ENCODE measurements around the gene BMP2K. TPM values are rescaled to one million over a fixed set of nuclear protein-coding genes. Genes with fewer than 3 reads are reported as not detected.

BMP2K gene
- total and polyA plus RNA-seq, 2 of the 8 experiments (the other 6 are each of a cell fraction or from before 2014, with no cell fraction given) = 15.6 to 24.1 TPM

DNA sequence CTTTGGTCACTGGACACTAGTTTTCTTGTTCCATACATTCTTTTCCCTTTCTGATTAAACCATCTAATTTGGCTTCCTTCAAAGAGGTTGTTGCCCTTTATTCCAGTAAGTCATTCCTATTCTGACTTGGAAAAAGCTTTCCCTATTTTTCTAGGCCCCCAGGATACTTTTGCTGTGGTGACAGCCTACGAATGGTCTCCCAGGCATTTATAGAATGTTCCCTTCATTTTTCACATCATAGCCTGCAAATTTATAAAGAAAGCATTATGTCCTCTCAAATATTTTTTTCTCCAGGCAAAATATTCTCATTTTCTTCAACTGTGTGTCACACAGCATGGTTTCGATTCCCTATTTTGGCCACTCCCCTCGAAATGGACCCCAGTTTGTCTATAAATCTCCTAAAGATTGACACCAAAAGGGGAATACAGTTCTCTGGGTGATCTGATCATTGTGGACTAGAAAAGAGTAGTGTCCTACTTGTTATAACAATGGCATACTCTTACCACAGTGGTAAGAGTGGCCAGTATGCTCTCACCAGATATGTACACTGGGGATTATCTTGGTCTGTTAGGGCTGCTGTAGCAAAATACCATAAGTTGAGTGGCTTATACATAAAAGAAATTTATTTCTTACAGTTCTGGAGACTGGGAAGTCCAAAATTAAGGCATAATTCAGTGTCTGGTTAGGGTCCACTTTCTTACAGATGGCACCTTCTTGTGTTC, 41.5 kb upstream of the BMP2K start:
- H2AK5ac ChIP-seq (ENCODE audit: low read depth, low read length) = no peak overlapping the region
- H3K27me3 ChIP-seq (replicated peaks in 1 of 4; ENCODE audit: control insufficient read depth in 3 of 4, extremely low read depth in 1 of 4, insufficient read depth in 3 of 4, low read length in 3 of 4) = no peaks in the 10 kb centered on the region
- no peak overlapping the region for H3K4me2 ChIP-seq (ENCODE audit: insufficient read depth in 1 of 2, low read depth in 2 of 2, low read length in 2 of 2)
- H3K36me3 ChIP-seq (ENCODE audit: control insufficient read depth in 2 of 4, insufficient read depth in 4 of 4, low read length in 3 of 4) = no peaks in the 10 kb centered on the region
- no peaks in the 10 kb centered on the region for H3K79me1 ChIP-seq (ENCODE audit: low read depth, low read length)
- no peak overlapping the region for H3K4me3 ChIP-seq (ENCODE audit: extremely low read depth in 1 of 4, insufficient read depth in 2 of 4, low read depth in 3 of 4, low read length in 4 of 4)
- TF ChIP-seq SP2 (IDR thresholded peaks at IDR 0.05; ENCODE audit: low read length) (no peak), TBP (IDR thresholded peaks at IDR 0.05; ENCODE audit: low read depth, low read length) (no peak), TCF12 (IDR thresholded peaks at IDR 0.05; ENCODE audit: low read depth, low read length) (no peak), PHF8 (conservative IDR thresholded peaks at IDR 0.05; ENCODE audit: low read depth, low read length) (no peak), EP300 (IDR thresholded peaks at IDR 0.05; ENCODE audit: borderline replicate concordance in 1 of 2, low read depth in 2 of 2, low read length in 2 of 2) (no peak), EGR1 (IDR thresholded peaks at IDR 0.05; ENCODE audit: borderline replicate concordance, low read depth, low read length) (no peak), CTBP2 (IDR thresholded peaks at IDR 0.05; ENCODE audit: borderline replicate concordance, insufficient read depth, insufficient read length, low read length) (no peak), KDM5A (IDR thresholded peaks at IDR 0.05; ENCODE audit: low read length) (no peak), NRF1 (IDR thresholded peaks at IDR 0.05; ENCODE audit: low read depth, low read length) (no peak), CHD1 (IDR thresholded peaks at IDR 0.05; ENCODE audit: low read depth, low read length) (no peak), HDAC6 (IDR thresholded peaks at IDR 0.05; ENCODE audit: low read depth, low read length) (no peak), SUZ12 (IDR thresholded peaks at IDR 0.05; ENCODE audit: low read length) (no peak), RFX5 (IDR thresholded peaks at IDR 0.05; ENCODE audit: borderline replicate concordance, low read depth, low read length) (no peak), RBBP5 (IDR thresholded peaks at IDR 0.05; ENCODE audit: borderline replicate concordance, low read depth, low read length) (no peak)
- no peak overlapping the region for H3K4ac ChIP-seq (replicated peaks; ENCODE audit: insufficient read length, low read depth, low read length)
- no peaks in the 10 kb centered on the region for H3K4me1 ChIP-seq (replicated peaks in 1 of 4; ENCODE audit: control insufficient read depth in 3 of 4, insufficient read depth in 4 of 4, low read length in 3 of 4)
- H3K79me2 ChIP-seq (ENCODE audit: control insufficient read depth in 1 of 2, insufficient read depth in 2 of 2, low read length in 2 of 2) = no peaks in the 10 kb centered on the region
- no peak overlapping the region for H2BK120ac ChIP-seq (replicated peaks; ENCODE audit: low read depth, low read length)
- H3K9me3 ChIP-seq (ENCODE audit: insufficient read depth in 2 of 2, low read depth in 1 of 2, low read length in 1 of 2) = no peaks in the 10 kb centered on the region
- H2BK20ac ChIP-seq (ENCODE audit: low read length) = no peak overlapping the region
- no peak overlapping the region for H2BK12ac ChIP-seq (ENCODE audit: low read depth, low read length)
- no peak overlapping the region for H2AFZ ChIP-seq (ENCODE audit: low read length)
- no peak overlapping the region for H4K5ac ChIP-seq (ENCODE audit: insufficient read length, low read depth, low read length)
- H2BK5ac ChIP-seq (ENCODE audit: low read depth, low read length) = no peak overlapping the region
- no peak overlapping the region for H3K23ac ChIP-seq (ENCODE audit: insufficient read length)
- ChIA-PET CTCF (ENCODE audit: partially characterized antibody) (no interaction called here), POLR2A (ENCODE audit: partially characterized antibody) (no interaction called here)
- no peaks in the 10 kb centered on the region for H3K23me2 ChIP-seq (ENCODE audit: low read depth, low read length)
- H2BK15ac ChIP-seq (ENCODE audit: low read length) = no peak overlapping the region
- H3K27ac ChIP-seq (ENCODE audit: low read depth, low read length) = no peak overlapping the region
- no peak for DNase-seq (ENCODE audit: low read depth in 1 of 2, low spot score in 2 of 2)
- H4K8ac ChIP-seq (ENCODE audit: extremely low read depth, insufficient read depth, low read length) = no peak overlapping the region
- H4K91ac ChIP-seq (replicated peaks; ENCODE audit: insufficient read length, low read length) = no peak overlapping the region
- no peak overlapping the region for H3K14ac ChIP-seq (ENCODE audit: insufficient read length)
- H3K56ac ChIP-seq (replicated peaks; ENCODE audit: insufficient read length, low read depth, low read length) = no peak overlapping the region
- H4K20me1 ChIP-seq (replicated peaks in 1 of 2; ENCODE audit: control insufficient read depth in 1 of 2, insufficient read depth in 2 of 2, low read length in 2 of 2) = no peaks in the 10 kb centered on the region
- 96% methylated on average over 3 of the region's 3 CpGs; no CpG with 5 or more reads in 1 of the 2 experiments for WGBS, 2 experiments (ENCODE audit: extremely low coverage in 1 of 2, insufficient coverage in 1 of 2, insufficient read length in 1 of 2, insufficient replicate concordance in 2 of 2, low coverage in 1 of 2, low lambda C conversion rate in 2 of 2, missing lambda C conversion rate in 1 of 2)
- no peak overlapping the region for H3K9ac ChIP-seq (replicated peaks in 1 of 4; ENCODE audit: extremely low read depth in 1 of 4, low read depth in 3 of 4, low read length in 3 of 4)
- H3K18ac ChIP-seq (ENCODE audit: extremely low read depth, low read length) = no peak overlapping the region
- no peak for FAIRE-seq
